Measurements from ENCODE around the gene MRPL46. TPM values are rescaled to one million over a fixed set of nuclear protein-coding genes. Genes with fewer than 3 reads are reported as not detected.
"Not testable (repeated sequence)": the region's sequence is repeated elsewhere in the genome, so short reads cannot be mapped to it uniquely, and the experiment has no call there.

The MRPL46 gene
- total RNA-seq, 2 donors from 2014 or later, result 24.5 TPM

GRCh38 chr15:88476635-88477060 lies 9.5 kb upstream of the MRPL46 start:
- peaks cover 18% of the 10 kb centered on the region for H3K4me1 ChIP-seq (ENCODE audit: control insufficient read depth, insufficient read depth, low read length)
- no peak overlapping the region for H3K4me3 ChIP-seq (ENCODE audit: low read length)
- no peak overlapping the region for H3K27ac ChIP-seq (ENCODE audit: low read depth, low read length)
- no peaks in the 10 kb centered on the region for H3K27me3 ChIP-seq (ENCODE audit: control insufficient read depth, insufficient read depth, low read length, poor library complexity, severe bottlenecking)
- H3K27ac Mint-ChIP-seq, result peak overlapping the region; percentile 75
- WGBS, 2 experiments (ENCODE audit: insufficient coverage in 1 of 2, insufficient read length in 1 of 2), result 59 to 65% methylated on average over 6 to 8 of the region's 8 CpGs
- peak; percentile 88 for TF ChIP-seq CTCF (conservative IDR thresholded peaks at IDR 0.05)
- DNase-seq, result peak; percentile 83
- no peaks in the 10 kb centered on the region for H3K9me3 ChIP-seq (ENCODE audit: control insufficient read depth, low read length)
- H3K9me3 Mint-ChIP-seq, result no peaks in the 10 kb centered on the region
- H3K9ac ChIP-seq (ENCODE audit: extremely low read depth, low read length, poor library complexity, severe bottlenecking), result no peak overlapping the region
- H3K36me3 Mint-ChIP-seq (ENCODE audit: low read depth), result peaks cover 41% of the 10 kb centered on the region
- H3K36me3 ChIP-seq (ENCODE audit: control insufficient read depth, insufficient read depth, low read length), result peaks cover 44% of the 10 kb centered on the region
- peaks cover 7% of the 10 kb centered on the region for H3K27me3 Mint-ChIP-seq (ENCODE audit: insufficient read depth)
- H3K4me3 Mint-ChIP-seq, result no peak overlapping the region
- peaks cover 28% of the 10 kb centered on the region for H3K4me1 Mint-ChIP-seq

GRCh38 chr15:88473661-88474293 lies 6.6 kb upstream of the MRPL46 start:
- peaks cover 38% of the 10 kb centered on the region for H3K36me3 Mint-ChIP-seq (ENCODE audit: low read depth)
- H3K36me3 ChIP-seq (ENCODE audit: control insufficient read depth, insufficient read depth, low read length), result peaks cover 50% of the 10 kb centered on the region
- peaks cover 14% of the 10 kb centered on the region for H3K4me1 Mint-ChIP-seq
- WGBS, 2 experiments (ENCODE audit: insufficient coverage in 1 of 2, insufficient read length in 1 of 2), result 87 to 94% methylated on average over 3 to 4 of the region's 4 CpGs
- not testable (repeated sequence) for DNase-seq; H3K9ac ChIP-seq (ENCODE audit: extremely low read depth, low read length, poor library complexity, severe bottlenecking); H3K27me3 ChIP-seq (ENCODE audit: control insufficient read depth, insufficient read depth, low read length, poor library complexity, severe bottlenecking); H3K27ac ChIP-seq (ENCODE audit: low read depth, low read length); H3K4me1 ChIP-seq (ENCODE audit: control insufficient read depth, insufficient read depth, low read length); H3K9me3 ChIP-seq (ENCODE audit: control insufficient read depth, low read length); H3K9me3 Mint-ChIP-seq; H3K4me3 ChIP-seq (ENCODE audit: low read length); H3K27me3 Mint-ChIP-seq (ENCODE audit: insufficient read depth); H3K27ac Mint-ChIP-seq; H3K4me3 Mint-ChIP-seq

- H3K4me1 Mint-ChIP-seq, result peaks cover 13% of the 10 kb centered on the region
- no peak for TF ChIP-seq CTCF (conservative IDR thresholded peaks at IDR 0.05)
- H3K4me3 ChIP-seq (ENCODE audit: low read length), result no peak overlapping the region
These were observed 5.0 kb upstream of the MRPL46 start for GRCh38 chr15:88472225-88472624.

More at GRCh38 chr15:88472225-88472624, 5.0 kb upstream of the MRPL46 start:
- Histone ChIP-seq H3K27ac (ENCODE audit: low read depth, low read length) (no peak overlapping the region), H3K9me3 (ENCODE audit: control insufficient read depth, low read length) (no peaks in the 10 kb centered on the region), H3K9ac (ENCODE audit: extremely low read depth, low read length, poor library complexity, severe bottlenecking) (no peak overlapping the region), H3K27me3 (ENCODE audit: control insufficient read depth, insufficient read depth, low read length, poor library complexity, severe bottlenecking) (no peaks in the 10 kb centered on the region), H3K36me3 (ENCODE audit: control insufficient read depth, insufficient read depth, low read length) (peaks cover 41% of the 10 kb centered on the region), H3K4me1 (ENCODE audit: control insufficient read depth, insufficient read depth, low read length) (peaks cover 5% of the 10 kb centered on the region)
- H3K36me3 Mint-ChIP-seq (ENCODE audit: low read depth), result peaks cover 26% of the 10 kb centered on the region
- no peak overlapping the region for H3K27ac Mint-ChIP-seq
- no peak for DNase-seq
- H3K27me3 Mint-ChIP-seq (ENCODE audit: insufficient read depth), result no peaks in the 10 kb centered on the region
- no peak overlapping the region for H3K4me3 Mint-ChIP-seq
- 87 to 92% methylated on average over 3 of the region's 4 CpGs for WGBS, 2 experiments (ENCODE audit: insufficient coverage in 1 of 2, insufficient read length in 1 of 2)
- no peaks in the 10 kb centered on the region for H3K9me3 Mint-ChIP-seq

Data from endodermal cell (in vitro differentiated cells).